GM19452 (cell line): Measurements from ENCODE around the gene ACTR6.
A peak's percentile ranks its signal among the peaks of the same experiment; 100 is the strongest.
"Not testable (repeated sequence)": the region's sequence is repeated elsewhere in the genome, so short reads cannot be mapped to it uniquely, and the experiment has no call there.

Source experiments
- ATAC-seq: cut with Tn5 transposase; IDR thresholded peaks from one replicate; pipeline ENCODE4 v1.9.1; 2021; ENCODE audit not compliant: unreplicated experiment

The ACTR6 gene

DNA sequence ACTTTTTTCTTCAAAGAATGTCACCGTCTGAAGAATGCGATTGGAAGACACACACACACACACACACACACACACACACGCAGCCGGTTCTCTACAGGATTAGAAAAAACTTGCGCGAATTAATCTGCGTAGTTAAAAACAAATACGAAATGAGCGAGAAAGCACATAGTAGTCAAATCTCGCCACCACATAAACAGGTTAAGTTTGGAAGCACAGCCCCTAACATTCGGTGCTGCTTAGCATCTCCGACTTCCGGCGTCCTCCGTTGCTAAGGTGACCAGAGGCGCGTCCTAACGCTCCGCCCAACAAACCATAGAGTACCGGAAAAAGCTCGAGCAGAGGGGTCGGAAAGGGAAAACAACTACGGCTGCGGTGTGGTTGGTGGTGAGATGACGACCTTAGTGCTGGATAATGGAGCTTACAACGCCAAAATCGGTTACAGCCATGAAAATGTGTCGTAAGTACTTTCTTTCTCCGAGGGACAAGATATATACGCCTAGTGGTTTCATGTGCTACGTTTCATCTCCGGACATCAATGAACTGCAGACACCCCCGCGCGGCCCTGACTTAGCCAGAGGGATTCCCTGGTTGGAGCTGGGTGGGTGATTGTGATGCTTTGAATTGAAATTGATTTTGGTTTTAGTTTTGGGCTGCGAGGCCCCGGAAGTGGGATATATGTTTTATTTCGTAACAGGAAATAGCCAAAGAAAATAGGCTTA, at the start of gene ACTR6:
ACTR6 (plus strand) TSS at position 353 of the 719 bp plus-strand sequence; CDS start at position 390, 37 bp downstream.
- ATAC-seq, result peak; percentile 90

DNA sequence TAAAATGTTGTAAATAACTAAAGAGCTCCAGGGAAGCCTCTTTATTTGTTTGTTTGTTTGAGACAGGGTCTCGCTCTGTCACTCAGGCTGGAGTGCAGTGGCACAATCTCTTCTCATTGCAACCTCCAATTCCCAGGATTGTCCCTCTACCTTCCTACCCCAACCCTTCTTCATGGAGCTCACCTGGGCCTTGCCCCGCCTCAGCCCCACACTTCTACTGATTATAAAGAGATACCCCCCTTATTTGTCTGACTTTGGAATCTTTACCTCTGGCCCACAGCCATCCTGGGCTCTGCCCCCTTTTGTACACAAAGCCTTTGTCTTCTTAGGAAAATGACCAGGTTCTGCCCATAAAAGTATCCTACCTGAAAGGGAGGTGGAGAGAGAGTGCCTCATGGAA, 48.8 kb upstream of the ACTR6 start:
- ATAC-seq, result no peak

DNA sequence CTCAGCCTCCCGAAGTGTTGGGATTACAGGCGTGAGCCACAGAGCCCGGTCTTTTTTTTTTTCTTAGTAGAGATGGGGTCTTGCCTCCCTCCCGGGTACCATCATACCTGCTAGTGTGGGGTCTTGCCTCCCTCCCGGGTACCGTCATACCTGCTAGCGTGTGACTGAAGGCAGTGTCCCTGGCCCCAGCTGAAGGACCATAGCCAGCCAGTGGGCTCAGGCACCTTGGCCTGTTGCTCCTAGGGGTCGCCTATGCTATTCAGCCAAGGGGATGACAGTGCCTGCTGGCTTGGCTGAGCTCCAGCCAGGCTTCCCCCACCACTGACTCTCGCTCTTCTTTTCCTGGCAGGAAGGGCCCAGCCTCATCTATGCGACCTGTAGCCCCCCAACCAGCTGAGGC, 47.5 kb upstream of the ACTR6 start:
- no peak for ATAC-seq

DNA sequence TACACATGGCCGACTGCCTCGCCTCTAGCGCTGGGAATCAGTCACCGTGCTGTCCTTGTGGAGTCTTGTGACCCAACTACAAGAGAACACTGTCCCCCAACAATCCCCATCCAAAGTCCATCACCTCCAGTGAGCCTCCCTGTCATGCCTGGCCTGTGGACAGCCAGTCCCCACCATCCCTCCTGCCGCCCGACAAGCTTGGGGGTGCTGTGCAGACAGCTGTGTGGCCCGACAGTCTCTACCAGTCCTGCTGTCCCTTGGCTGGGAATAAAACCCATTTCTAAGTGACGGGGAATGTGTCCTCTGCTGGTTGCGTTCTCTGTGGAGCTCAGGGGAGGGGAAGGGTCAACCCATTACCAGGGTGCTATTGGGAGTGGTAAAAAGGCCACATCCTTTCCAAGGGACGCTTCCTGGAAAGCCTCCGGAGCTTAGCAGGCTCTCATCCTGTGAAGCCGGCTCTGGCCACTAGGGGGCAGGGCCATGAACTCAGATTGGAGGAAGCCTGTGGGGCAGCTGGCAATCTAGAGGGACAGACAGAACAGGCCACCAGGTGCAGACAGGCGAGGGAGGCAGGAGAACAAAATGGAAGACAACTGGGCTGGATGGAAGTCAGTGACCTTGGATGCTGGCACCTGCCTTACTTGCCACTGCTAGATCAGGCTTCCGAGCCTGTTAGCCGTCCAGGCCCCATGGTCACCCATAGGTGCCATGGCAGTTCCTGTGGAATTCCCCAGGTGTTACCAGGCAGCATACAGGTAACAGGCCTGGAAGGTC, 46.0 kb upstream of the ACTR6 start:
- ATAC-seq, result peak; percentile 43

DNA sequence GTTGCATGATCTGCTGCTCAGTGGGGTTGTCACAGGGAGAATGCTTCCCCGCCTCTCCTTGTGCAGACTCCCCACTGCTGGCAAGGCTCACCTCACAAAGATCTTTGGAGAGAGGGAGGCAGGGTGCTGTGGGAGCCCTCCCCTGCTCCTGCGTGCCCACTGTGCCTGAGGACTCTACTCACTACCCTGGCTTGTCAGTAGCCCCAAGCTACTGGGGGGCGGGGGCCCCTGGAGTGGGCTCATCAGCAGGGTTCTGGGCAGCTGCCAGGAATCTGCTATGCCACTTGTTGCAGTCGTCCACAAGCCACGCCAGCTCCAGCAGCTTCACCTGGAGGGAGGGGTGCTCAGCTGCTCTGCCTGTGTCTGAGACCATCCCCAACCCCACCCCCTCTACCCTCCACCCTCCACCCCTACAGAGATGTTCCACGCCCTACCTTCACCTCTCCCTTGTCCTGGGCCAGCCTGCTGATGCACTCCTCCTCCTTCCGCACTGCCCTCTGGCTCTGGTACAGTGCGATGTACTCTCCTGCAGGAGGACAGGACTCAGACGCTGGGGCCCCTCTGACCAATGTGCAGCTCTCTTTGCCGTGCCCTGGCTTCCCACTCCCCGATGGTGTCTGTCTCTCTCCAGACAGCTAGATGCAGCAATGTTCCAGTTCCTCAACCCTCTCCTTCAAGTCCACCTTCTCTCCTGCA, 43.7 kb upstream of the ACTR6 start:
- no peak for ATAC-seq

DNA sequence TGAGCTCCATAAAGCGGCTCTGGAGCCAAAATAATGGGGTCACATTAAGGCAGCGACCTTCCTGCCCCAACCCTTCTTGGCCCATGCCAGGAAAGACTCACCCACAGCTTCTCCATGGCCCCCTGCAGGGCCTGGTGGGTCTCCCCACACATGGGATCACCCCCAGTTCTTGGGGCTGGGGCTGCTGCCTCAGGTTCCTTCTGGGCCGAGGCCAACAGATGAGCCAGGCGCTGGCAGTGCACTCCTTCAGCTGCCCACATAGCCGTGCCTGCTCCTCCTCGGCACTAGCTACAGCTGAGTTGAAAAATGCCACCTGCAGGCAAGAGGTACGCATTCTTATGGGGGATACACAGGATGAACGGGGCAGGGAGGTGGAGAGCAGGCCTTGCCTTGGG, 43.2 kb upstream of the ACTR6 start:
- ATAC-seq, result no peak

DNA sequence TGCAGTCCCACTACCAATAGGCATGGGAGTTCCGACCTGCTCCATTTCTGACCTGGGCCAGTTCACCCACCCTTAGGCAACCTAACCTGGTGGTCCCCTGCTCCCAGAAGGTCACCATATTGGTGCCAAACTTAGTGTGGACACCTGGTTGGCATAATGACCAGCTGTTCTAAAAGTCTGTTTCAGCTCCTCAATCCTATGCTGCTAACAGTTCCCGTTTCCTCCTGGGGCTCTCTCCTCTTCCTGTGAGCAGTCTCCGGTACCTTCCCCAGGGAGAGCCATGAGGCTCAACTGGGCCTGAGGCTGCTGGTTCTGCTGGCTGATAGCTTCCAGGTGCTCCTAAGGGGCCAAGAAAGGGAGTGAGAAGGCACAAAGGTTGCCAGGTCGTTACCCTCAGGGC, 42.1 kb upstream of the ACTR6 start:
- peak; percentile 71 for ATAC-seq

DNA sequence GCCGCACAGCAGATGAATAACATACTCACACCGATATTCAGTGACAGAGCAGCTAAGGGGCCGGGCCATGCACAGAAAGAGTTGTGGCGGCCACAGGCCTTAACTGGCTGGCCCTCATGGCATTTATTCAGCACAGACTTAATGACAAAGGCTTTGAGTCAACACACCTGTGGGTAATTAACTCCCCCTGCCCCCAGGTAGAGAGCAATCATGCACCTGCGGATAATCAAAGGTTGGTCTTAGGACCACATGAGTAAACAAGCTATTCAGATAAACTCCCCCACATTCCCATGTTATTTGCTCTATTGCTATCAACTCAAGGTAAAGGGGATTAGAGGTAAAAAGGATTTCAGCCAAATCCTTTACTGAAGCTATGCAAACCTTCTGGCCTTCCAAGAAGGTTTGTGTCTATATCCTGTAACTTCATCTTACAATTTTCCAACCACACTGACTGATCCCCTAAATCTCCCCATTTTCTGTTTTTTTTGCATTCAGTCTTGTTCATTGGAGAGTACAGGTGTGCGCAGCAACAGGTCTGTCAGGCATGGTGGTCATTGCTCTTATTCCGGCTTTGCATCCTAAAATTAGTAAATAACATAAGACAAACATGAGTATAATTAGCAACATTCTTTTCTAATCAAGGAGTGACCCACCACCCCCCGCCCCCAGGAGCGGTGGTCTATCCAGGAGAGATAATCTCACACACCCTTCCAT, 41.1 kb upstream of the ACTR6 start:
- ATAC-seq, result no peak

DNA sequence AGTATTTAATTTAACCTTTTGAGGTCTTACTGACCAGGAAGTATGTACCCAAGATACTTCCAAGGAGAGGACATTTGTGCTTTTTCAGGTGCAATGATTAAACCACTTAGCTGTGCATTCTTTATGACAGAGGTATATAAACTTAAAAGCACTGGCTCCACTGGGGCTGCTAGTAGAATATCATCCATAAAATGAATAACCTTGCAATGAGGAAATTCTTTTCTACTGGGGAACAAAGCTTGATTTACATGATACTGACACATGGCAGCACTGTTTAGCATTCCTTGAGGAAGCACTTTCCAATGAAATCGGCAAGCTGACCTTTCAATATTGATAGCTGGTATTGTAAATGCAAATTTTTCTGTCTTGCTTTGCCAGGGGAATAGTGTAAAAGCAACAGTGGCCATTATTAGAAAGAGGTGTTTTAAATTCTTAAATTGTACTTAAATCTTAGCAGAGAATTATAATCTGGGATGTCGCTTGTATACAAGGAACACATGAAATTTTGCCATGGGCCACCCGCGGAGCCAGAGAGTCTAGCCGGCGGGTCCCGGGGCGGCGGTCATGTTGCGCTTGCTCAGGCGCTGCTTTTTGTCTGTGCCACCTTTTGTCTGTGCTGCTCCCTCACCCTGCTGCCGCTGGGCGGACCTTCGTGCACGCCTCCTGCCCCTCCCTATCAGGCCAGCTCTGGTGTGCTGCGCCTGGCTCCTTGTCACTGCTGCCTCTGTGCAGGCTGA, 37.0 kb upstream of the ACTR6 start:
- ATAC-seq, result peak; percentile 99

DNA sequence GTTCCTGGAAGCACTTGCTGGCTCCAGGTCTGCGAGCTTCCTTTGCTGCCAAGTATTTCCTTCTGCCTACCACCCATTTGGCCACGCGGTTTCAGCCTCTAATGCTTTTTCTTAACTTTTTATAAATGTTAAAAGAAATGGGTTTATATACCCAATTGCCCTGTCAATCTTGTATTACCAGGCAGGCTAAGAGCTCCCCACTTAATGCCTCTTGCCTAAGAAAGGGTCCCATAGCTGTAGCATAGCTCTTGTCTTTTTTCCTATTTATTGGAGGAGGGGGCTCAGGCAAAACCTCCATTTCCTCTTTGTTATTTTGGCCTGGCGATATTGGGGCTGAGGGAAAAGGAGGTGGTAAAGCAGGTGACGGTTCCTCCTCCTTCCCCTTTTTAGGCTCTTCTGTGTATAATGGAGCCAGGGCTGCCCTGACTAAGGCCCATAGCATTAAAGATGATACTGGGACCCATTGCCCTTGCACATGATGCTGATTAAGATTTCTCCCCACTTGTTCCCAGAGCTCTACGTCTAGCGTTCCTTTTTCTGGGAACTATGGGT, 36.4 kb upstream of the ACTR6 start:
- peak; percentile 17 for ATAC-seq

DNA sequence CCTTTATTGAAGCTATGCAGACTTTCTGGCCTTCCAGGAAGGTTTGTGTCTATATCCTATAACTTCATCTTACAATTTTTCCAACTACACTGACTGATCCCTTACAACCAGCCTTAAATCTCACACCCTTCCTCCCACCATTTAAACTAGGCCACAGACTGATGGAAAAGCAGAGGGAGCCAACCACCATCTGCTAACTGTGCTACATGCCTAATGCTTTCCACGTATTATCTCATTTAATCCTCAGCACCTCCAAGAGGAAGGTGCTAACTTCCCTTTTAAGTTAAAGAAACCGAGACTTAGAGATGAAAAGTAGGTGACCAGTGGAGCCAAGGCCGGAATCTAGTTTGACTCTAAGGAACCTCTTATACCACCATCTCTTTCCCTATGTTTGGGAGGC, 35.3 kb upstream of the ACTR6 start:
- no peak for ATAC-seq

DNA sequence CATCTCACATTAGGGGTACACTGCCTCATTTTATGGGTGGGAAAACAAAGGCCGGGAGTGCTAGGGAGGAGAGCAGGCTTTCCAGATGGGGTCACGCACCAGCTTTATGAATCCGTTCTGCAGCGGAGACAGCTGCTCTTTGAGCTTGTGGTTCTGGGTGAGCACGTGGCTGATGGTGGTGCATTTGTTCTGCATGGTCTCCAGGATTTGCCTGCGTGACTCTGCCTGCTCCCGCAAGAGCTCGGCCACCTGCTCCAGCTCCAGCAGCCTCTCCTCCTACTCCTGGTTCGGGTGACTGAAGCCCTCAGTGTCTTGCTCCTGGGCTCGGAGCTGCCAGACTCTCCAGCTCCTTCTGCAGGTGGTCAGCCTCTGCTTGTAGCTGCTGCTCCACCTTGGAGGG, 34.4 kb upstream of the ACTR6 start:
- ATAC-seq, result no peak

DNA sequence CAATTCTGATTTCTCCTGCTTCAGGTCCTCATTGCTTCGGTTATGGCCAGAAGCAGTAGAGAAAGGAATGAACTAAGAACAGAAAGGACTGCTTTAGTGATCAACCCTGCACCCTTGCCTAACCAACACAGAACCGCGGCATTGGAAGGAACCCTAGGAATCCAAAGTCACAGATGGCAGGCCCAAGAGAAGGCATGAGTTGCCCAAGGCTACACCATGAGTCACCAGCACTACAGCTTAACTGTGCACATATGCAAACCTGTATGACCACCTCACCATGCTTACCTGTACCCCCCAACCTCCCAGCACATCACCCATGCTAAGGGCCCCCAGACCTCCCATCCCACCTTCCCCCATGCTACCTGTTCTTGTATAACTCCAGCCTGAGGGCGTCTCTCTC, 32.1 kb upstream of the ACTR6 start:
- no peak for ATAC-seq

DNA sequence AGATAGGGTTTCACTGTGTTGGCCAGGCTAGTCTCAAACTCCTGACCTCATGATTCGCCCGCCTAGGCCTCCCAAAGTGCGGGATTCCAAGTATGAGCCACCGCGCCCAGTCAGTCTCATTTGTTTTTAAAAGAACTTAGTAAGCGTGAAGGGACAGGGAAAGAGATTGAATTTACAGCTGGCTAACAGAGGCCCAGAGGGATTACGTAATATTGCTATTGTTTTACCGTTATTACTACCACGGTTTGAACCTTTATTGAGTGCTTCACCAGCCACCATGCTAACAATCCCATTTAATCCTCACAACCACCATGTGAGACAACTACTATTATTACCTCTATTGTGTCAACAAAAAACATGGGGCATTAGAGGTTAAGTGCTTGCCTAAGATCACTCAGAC, 31.3 kb upstream of the ACTR6 start:
- ATAC-seq, result no peak

DNA sequence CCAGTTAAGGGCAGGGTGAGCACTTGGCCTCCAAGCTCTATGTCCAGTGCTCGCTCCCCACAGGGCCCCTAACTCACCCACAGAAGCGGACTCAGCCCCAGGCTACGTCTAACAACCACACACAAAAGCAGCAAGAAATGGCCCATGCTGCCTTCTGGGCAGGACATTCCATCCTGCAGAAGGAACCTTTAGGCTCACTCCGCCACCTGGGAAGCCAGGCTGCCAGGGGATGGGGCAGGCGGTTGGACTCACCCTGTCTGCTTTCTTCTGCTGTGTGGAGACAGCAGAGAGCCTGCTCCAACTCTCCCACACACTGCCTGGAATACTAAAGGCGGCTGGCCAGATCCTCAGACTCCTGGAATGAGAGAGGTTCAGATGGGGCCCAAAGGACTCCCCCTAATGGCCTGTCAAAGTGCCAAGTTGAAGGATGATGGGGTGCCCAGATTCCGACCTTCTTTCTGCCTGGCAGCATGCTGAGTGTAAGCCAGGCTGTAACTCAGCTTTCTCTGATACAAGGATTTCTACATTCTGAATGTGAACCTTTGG, 30.2 kb upstream of the ACTR6 start:
- ATAC-seq, result no peak

DNA sequence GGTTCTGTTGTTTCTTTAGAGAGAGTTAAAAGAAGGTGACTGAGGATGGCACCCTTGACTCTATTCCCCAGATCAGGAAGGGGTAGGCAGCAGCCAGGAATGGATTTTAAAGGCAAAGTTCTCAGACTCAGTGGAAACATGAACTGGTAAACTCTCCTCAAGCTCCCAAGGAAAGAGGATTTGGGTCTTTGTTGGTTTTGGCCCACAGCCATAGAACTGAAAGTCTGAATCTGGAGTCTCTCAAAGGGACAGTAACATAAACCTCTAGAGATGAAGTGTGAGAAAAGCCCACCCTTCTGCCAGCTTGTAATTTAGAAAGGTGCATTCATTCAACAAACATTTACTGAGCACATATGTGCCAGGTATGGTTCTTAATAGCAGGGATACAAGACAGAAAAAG, 29.4 kb upstream of the ACTR6 start:
- no peak for ATAC-seq

DNA sequence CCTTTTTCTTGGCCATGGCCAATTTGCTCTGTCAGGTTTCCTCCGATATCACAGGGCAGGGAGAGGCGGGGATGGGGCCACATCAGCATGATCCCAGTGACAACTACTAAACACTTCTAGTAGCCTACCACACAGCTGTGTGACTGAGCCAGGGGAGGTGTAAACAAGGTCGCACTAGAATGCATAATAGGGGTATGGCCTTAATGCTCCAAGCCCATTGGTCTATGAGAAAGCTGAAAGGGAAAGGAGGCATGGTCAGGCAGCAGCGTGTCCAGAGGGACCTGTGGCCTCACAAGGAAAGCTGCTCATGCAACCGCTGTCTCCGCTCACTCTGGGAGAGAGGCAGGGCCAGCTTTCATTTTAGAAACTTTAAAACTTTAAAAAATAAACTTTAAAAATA, 27.5 kb upstream of the ACTR6 start:
- ATAC-seq, result no peak

DNA sequence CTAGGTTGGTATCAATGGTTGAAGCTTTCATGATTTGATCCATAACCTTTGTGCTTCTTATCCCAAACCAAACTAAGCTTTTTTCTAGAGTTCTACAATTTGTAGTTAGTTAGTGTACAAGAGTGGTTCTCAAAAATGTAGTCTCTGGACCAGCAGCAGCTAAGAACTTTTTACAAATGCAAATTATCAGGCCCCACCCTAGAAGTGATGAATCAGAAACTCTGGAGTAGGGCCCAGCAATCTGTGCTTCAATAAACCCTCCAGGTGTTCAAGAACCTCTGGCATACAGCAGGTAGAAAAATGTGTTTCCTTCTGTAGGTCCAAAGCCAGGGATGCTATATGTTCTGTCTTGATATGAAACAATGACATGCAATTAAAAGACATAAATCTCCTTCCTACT, 26.1 kb upstream of the ACTR6 start:
- ATAC-seq, result no peak

DNA sequence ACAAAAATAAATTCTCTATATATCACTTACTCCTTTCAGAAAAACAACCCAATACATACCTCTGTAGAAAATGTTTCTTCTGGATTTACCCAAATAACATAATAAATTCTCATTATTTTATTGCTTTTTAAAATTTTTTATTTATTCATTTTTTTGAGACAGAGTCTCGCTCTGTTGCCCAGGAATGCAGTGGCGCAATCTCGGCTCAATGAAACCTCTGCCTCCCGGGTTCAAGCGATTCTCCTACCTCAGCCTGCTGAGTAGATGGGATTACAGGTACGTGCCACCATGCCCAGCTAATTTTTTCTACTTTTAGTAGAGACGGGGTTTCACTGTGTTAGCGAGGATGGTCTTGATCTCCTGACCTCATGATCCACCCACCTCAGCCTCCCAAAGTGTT, 24.1 kb upstream of the ACTR6 start:
- ATAC-seq, result not testable (repeated sequence)

DNA sequence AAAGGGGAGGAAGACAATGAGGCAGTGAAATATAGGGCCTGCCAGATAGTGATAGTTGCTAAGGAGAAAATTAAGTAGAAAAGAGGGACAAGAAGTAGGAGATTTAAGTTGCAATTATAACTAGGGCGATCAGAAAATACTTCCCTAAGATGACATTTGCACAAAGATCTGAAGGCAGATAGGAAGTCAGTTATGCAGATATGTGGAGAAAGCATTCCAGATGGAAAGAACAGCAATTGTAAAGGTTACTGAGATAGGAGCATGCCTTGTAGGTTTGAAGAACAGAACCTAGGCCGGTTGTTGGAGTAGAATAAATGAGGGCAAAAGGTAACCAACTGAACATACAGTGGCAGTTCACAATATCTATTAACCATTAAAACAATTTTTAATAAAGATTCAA, 21.4 kb upstream of the ACTR6 start:
- ATAC-seq, result no peak
